Mucosa of descending colon (tissue), 3 donors: ENCODE results near the gene SLC35F2. TPM values are rescaled to one million over a fixed set of nuclear protein-coding genes. Genes with fewer than 3 reads are reported as not detected.

Source experiments
- ATAC-seq: fragments of 200-7000 bp; cut with Tn5 transposase; one replicate; pipeline ENCODE4 v1.9.1; 2020; ENCODE audit warnings: mild to moderate bottlenecking, moderate library complexity
- DNase-seq, 3 donors: peaks; one replicate each; pipeline ENCODE4 v3.0.0-alpha.2; 2020
- H3K36me3 ChIP-seq: fragments of 200-600 bp; one replicate; pipeline ENCODE4 v1.8.0; 2021; ENCODE audit warnings: low read depth, mild to moderate bottlenecking
- H3K4me1 ChIP-seq: fragments of 200-600 bp; one replicate; pipeline ENCODE4 v1.8.0; 2021; ENCODE audit warnings: low read depth, mild to moderate bottlenecking
- H3K4me3 ChIP-seq: fragments of 200-600 bp; one replicate; pipeline ENCODE4 v1.8.0; 2021; ENCODE audit warnings: mild to moderate bottlenecking
- H3K9me3 ChIP-seq: fragments of 200-600 bp; one replicate; pipeline ENCODE4 v1.8.0; 2021; ENCODE audit warnings: mild to moderate bottlenecking
- intact Hi-C, 2 donors: fragments of 100-400 bp; cut with DNase I in 1 of 2; cut with micrococcal nuclease in 1 of 2; formaldehyde crosslinking; loops; one replicate each; pipeline versions ENCODE4 v1.11.0 to v1.11.1; 2022; cut with DNase I, micrococcal nuclease
- total RNA-seq, 3 donors: library from RNA; stranded (reverse); fragmentation: NEBNext Ultra II Directional in 2 of 3; extraction: Animal tissue kit (Norgen Biotek cat#: 25700) in 2 of 3; gene quantifications; one replicate each; pipeline versions ENCODE4 v1.2.1 to v1.2.4, GENCODE V29; 2021 to 2023
- TF ChIP-seq, protein P1 (sequence below): fragments of 200-600 bp; IDR thresholded peaks from one replicate; pipeline ENCODE4 v1.8.0; 2022; ENCODE audit warnings: antibody characterized with exemption, mild to moderate bottlenecking
- donor health status: DM: no; HTN: no; CAD: no; lungs with moderate emphysema.
- donor health status: DM: no; HTN: no; CAD: no.
- donor health status: DM: no; HTN: yes; CAD: no.

Gene SLC35F2
- total RNA-seq, 3 donors from 2014 or later, result 13.2 to 32.7 (median 31.6) TPM

DNA sequence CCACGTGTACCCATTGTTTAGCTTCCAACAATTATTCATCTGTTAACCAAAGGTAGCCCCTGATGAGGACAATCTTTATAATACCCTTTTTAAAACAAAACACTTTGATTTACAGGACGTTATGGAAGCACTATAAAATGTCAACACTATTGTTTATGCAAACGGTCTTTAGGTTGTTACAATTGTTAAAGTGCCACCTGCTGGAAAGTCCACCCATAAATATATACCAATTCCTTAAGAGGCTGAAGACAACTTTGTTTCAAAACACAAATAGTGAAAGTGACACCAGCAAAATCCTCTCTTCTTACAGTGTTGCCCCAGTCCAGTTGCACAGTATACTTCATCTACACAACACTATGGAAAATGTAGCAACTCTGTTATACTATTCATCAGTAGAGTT, 77.8 kb downstream of the SLC35F2 start:
- no peak for DNase-seq
- H3K4me3 ChIP-seq, result no peak overlapping the region
- ATAC-seq, result no peak
- TF ChIP-seq, protein P1, sequence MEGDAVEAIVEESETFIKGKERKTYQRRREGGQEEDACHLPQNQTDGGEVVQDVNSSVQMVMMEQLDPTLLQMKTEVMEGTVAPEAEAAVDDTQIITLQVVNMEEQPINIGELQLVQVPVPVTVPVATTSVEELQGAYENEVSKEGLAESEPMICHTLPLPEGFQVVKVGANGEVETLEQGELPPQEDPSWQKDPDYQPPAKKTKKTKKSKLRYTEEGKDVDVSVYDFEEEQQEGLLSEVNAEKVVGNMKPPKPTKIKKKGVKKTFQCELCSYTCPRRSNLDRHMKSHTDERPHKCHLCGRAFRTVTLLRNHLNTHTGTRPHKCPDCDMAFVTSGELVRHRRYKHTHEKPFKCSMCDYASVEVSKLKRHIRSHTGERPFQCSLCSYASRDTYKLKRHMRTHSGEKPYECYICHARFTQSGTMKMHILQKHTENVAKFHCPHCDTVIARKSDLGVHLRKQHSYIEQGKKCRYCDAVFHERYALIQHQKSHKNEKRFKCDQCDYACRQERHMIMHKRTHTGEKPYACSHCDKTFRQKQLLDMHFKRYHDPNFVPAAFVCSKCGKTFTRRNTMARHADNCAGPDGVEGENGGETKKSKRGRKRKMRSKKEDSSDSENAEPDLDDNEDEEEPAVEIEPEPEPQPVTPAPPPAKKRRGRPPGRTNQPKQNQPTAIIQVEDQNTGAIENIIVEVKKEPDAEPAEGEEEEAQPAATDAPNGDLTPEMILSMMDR, result no peak
- intact Hi-C loops, result no loop called here
- H3K9me3 ChIP-seq, result no peaks in the 10 kb centered on the region
- H3K4me1 ChIP-seq, result no peaks in the 10 kb centered on the region
- H3K36me3 ChIP-seq, result no peaks in the 10 kb centered on the region

- intact Hi-C loops, result no loop called here
Observed at GRCh38 chr11:107780136-107780535, 78.5 kb downstream of the SLC35F2 start.

DNA sequence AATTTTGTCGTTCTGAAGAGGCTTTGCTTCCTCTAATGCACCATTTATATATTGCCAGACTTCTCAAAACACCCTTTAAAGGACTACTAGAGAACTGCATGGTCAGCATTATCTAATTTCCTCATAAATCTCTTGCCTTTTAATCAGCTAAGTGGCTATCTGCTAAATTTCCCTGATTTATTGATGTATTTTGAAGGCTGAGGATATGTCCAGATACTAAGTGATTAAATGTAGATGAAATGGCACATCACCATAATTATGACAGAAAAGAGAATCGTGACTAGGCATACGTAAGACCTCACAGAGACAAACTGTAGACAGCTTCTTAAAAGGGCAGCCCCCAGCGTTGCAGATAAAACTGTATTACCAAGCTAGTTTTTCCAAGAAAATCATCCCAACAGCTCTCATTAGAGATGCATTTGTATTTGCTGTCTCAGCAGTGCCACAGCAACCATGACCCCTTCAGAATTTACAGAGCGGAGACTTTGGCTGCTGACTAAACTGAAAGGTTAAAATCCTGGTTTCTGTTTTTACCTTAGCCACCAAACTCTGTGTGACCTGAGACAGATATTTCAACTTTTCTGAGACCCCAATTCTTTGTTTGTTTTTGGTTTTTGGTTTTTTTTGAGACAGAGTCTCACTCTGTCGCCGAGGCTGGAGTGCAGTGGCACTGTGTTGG, 79.6 kb downstream of the SLC35F2 start:
- intact Hi-C loops, result no loop called here
- no peak for ATAC-seq
- no peaks in the 10 kb centered on the region for H3K36me3 ChIP-seq

More at GRCh38 chr11:107780136-107780535, 78.5 kb downstream of the SLC35F2 start:
- no peaks in the 10 kb centered on the region for H3K9me3 ChIP-seq
- H3K4me3 ChIP-seq, result no peak overlapping the region
- no peaks in the 10 kb centered on the region for H3K4me1 ChIP-seq
- ATAC-seq (no peak), DNase-seq (no peak)
- TF ChIP-seq, protein P1, result no peak
- H3K36me3 ChIP-seq, result no peaks in the 10 kb centered on the region

DNA sequence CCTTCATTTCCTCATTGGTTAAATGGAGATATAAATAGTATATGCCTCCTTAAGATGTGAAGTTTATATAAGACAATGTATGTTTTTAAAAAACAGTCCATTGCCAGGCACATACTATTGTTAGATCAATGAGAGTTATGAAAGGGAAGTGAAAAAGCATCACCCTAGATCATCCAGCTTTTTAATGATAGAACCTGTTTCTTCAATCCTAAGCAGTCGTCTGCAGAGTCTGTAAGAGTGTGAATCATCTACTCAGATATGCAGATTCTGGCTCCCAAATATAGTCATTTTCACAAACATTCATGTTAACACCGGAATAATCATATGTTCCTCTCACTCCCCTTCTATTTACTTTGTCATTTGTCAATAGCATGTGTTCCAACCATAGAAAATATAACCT, 81.5 kb downstream of the SLC35F2 start:
- ATAC-seq, result no peak
- intact Hi-C loops, result no loop called here
- no peaks in the 10 kb centered on the region for H3K4me1 ChIP-seq
- DNase-seq, result no peak
- no peaks in the 10 kb centered on the region for H3K9me3 ChIP-seq
- no peak overlapping the region for H3K4me3 ChIP-seq
- TF ChIP-seq, protein P1, result no peak
- H3K36me3 ChIP-seq, result no peaks in the 10 kb centered on the region

More for the DNA sequence above, 79.6 kb downstream of the SLC35F2 start:
- Histone ChIP-seq H3K9me3 (no peaks in the 10 kb centered on the region), H3K4me3 (no peak overlapping the region), H3K4me1 (no peaks in the 10 kb centered on the region)
- TF ChIP-seq, protein P1, result no peak
- no peak for DNase-seq

DNA sequence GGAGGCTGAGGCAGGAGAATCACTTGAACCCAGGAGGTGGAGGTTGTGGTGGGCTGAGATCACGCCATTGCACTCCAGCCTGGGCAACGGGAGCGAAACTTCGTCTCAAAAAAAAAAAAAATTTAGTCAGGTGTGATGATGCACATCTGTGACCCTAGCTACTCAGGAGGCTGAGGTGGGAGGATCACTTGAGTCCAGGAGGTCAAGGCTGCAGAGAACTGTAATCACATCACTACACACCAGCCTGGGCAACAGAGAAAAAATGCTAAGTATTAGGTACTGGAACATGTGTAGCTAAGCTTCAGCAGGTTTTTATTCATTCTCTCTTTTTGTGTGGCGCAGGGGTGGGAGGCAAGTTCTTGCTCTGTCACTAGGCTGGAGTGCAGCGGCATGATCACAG, 82.5 kb downstream of the SLC35F2 start:
- TF ChIP-seq, protein P1, result no peak
- Histone ChIP-seq H3K4me3 (no peak overlapping the region), H3K9me3 (no peaks in the 10 kb centered on the region), H3K4me1 (no peaks in the 10 kb centered on the region), H3K36me3 (no peaks in the 10 kb centered on the region)
- DNase-seq (no peak), ATAC-seq (no peak)
- intact Hi-C loops, result no loop called here
